ENCODE data around the gene HMCN1.

The HMCN1 gene

DNA sequence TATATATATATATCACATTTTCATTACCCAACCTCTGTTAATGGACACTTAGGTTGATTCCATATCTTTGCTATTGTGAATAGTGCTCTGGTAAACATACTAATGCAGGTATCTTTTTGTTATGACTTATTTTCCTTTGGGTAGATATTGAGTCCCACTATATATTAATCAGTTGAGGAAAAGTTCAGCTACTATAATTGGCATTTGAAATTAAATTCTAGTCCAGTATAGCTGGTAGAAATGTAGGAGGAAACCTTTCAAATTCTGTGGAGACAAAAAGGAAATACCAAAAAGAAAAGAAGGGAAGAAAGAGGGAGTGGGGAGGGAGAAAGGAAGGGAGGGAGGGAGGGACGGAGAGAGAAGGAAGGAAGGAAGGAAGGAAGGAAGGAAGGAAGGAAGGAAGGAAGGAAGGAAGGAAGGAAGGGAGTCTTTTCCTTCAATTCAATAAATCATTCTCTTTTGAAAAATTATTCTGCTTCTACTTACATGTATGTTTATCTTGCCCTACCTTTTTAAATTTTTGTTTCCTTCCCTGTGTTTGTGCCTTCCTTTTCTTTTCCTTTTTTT, 329.0 kb downstream of the HMCN1 start:
- Histone ChIP-seq H3K27ac (ENCODE audit: low read depth, low read length, poor library complexity, severe bottlenecking) (no peak overlapping the region), H3K4me1 (ENCODE audit: insufficient read depth, low read length, severe bottlenecking) (no peaks in the 10 kb centered on the region), H3K79me2 (ENCODE audit: insufficient read depth, low read length) (no peaks in the 10 kb centered on the region), H3K4me3 (ENCODE audit: low read depth, low read length, poor library complexity, severe bottlenecking) (no peak overlapping the region), H3K4me2 (ENCODE audit: low read length) (no peak overlapping the region), H2AFZ (ENCODE audit: low read length) (no peak overlapping the region), H3K36me3 (ENCODE audit: insufficient read depth, low read length) (no peaks in the 10 kb centered on the region), H3K9me3 (ENCODE audit: low read length) (no peaks in the 10 kb centered on the region), H3K27me3 (ENCODE audit: insufficient read depth, low read length) (no peaks in the 10 kb centered on the region), H3F3A (ENCODE audit: insufficient read depth, low read length) (no peaks in the 10 kb centered on the region), H3K9me2 (ENCODE audit: low read depth, low read length) (no peaks in the 10 kb centered on the region), H3K9ac (ENCODE audit: low read length) (no peak overlapping the region), H4K20me1 (ENCODE audit: insufficient read depth, low read length) (no peaks in the 10 kb centered on the region)
- TF ChIP-seq, protein P1, sequence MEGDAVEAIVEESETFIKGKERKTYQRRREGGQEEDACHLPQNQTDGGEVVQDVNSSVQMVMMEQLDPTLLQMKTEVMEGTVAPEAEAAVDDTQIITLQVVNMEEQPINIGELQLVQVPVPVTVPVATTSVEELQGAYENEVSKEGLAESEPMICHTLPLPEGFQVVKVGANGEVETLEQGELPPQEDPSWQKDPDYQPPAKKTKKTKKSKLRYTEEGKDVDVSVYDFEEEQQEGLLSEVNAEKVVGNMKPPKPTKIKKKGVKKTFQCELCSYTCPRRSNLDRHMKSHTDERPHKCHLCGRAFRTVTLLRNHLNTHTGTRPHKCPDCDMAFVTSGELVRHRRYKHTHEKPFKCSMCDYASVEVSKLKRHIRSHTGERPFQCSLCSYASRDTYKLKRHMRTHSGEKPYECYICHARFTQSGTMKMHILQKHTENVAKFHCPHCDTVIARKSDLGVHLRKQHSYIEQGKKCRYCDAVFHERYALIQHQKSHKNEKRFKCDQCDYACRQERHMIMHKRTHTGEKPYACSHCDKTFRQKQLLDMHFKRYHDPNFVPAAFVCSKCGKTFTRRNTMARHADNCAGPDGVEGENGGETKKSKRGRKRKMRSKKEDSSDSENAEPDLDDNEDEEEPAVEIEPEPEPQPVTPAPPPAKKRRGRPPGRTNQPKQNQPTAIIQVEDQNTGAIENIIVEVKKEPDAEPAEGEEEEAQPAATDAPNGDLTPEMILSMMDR (IDR thresholded peaks at IDR 0.05; ENCODE audit: low read length): no peak
- TF ChIP-seq EZH2 (IDR thresholded peaks at IDR 0.05; ENCODE audit: borderline replicate concordance, low read length): no peak

DNA sequence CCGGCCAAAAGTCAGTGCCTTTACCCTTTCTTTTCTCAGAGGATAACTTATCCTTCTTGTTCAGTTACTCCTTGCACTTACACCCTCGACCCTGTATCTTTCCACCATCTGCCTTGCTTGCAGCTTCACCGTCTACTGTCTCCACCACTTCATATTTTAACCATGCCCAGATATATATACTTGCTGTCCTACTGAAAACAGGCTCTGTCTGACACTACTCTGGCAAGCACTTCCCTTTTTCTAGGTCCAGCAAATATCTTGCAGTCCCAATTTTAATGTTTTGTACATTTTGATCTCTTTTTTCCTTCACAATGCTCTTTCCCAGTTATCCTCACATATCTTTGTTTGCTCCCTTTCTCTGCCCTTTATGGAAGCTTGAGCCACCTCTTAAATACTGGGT, 332.2 kb downstream of the HMCN1 start:
- Histone ChIP-seq H3K9me3 (ENCODE audit: low read length) (no peaks in the 10 kb centered on the region), H3K4me3 (ENCODE audit: low read depth, low read length, poor library complexity, severe bottlenecking) (no peak overlapping the region), H3K9ac (ENCODE audit: low read length) (no peak overlapping the region), H3K4me1 (ENCODE audit: insufficient read depth, low read length, severe bottlenecking) (no peaks in the 10 kb centered on the region), H3K79me2 (ENCODE audit: insufficient read depth, low read length) (no peaks in the 10 kb centered on the region), H3K36me3 (ENCODE audit: insufficient read depth, low read length) (no peaks in the 10 kb centered on the region), H3K9me2 (ENCODE audit: low read depth, low read length) (no peaks in the 10 kb centered on the region), H3K4me2 (ENCODE audit: low read length) (no peak overlapping the region), H3K27me3 (ENCODE audit: insufficient read depth, low read length) (no peaks in the 10 kb centered on the region), H3F3A (ENCODE audit: insufficient read depth, low read length) (no peaks in the 10 kb centered on the region), H4K20me1 (ENCODE audit: insufficient read depth, low read length) (no peaks in the 10 kb centered on the region), H2AFZ (ENCODE audit: low read length) (no peak overlapping the region), H3K27ac (ENCODE audit: low read depth, low read length, poor library complexity, severe bottlenecking) (no peak overlapping the region)
- TF ChIP-seq EZH2 (IDR thresholded peaks at IDR 0.05; ENCODE audit: borderline replicate concordance, low read length): no peak
- TF ChIP-seq, protein P1 (IDR thresholded peaks at IDR 0.05; ENCODE audit: low read length): no peak

DNA sequence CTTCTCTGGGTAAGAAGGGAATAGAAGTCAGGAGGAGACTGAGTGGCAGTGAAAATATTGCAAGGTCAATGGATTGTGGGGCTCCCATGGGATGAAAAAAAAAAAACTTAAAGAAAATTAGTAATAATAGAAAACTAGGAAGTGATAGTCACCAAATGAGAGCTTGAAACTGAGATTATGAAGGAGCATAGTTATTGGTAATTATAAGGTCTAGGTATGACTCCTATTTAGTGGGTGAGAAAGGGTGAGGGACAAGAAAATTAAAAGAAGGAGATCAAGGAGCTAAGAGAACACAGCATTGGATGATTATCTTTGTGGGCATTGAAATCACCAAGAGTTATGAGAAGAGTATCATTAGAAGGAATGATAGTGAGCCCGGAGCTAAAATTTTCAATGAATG, 339.5 kb downstream of the HMCN1 start:
- Histone ChIP-seq H3K9ac (ENCODE audit: low read length) (no peak overlapping the region), H3K4me2 (ENCODE audit: low read length) (no peak overlapping the region), H3K9me2 (ENCODE audit: low read depth, low read length) (no peaks in the 10 kb centered on the region), H4K20me1 (ENCODE audit: insufficient read depth, low read length) (no peaks in the 10 kb centered on the region), H3F3A (ENCODE audit: insufficient read depth, low read length) (no peaks in the 10 kb centered on the region), H3K27me3 (ENCODE audit: insufficient read depth, low read length) (no peaks in the 10 kb centered on the region), H2AFZ (ENCODE audit: low read length) (no peak overlapping the region), H3K4me3 (ENCODE audit: low read depth, low read length, poor library complexity, severe bottlenecking) (no peak overlapping the region), H3K4me1 (ENCODE audit: insufficient read depth, low read length, severe bottlenecking) (no peaks in the 10 kb centered on the region), H3K9me3 (ENCODE audit: low read length) (no peaks in the 10 kb centered on the region), H3K79me2 (ENCODE audit: insufficient read depth, low read length) (no peaks in the 10 kb centered on the region), H3K36me3 (ENCODE audit: insufficient read depth, low read length) (no peaks in the 10 kb centered on the region), H3K27ac (ENCODE audit: low read depth, low read length, poor library complexity, severe bottlenecking) (no peak overlapping the region)
- TF ChIP-seq EZH2 (IDR thresholded peaks at IDR 0.05; ENCODE audit: borderline replicate concordance, low read length): no peak
- TF ChIP-seq, protein P1 (IDR thresholded peaks at IDR 0.05; ENCODE audit: low read length): no peak
